ENCODE data around the gene RPS8.
"Not testable (repeated sequence)": the region's sequence is repeated elsewhere in the genome, so short reads cannot be mapped to it uniquely, and the experiment has no call there.

The RPS8 gene

DNA sequence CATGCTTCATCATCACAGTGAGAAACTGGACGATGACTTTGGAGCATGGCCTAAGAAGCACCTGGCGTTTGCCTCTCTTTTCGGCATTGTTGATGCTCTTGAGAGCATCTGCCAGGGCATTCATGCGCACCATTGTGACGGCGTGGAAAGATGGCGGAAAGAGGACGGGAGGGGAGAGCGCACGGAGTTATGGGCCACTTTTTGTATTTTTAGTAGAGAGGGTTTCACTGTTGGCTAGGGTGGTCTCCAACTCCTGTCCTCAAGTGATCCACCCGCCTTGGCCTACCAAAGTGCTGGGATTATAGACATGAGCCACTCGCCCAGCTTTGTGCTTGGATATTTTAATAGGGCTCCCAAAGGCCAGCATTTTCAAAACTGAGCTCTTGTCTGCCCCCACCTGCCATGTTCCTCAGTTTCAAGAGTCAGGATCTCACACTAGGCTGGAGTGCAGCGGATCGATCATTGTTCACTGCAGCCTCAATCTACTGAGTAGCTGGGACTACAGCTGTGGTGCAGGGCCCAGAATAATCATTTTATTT, 5.3 kb downstream of the RPS8 start:
- no peak for DNase-seq (ENCODE audit: low read depth)

GRCh38 chr1:44783697-44784093, 8.4 kb downstream of the RPS8 start:
- no peak for DNase-seq (ENCODE audit: low read depth)

DNA sequence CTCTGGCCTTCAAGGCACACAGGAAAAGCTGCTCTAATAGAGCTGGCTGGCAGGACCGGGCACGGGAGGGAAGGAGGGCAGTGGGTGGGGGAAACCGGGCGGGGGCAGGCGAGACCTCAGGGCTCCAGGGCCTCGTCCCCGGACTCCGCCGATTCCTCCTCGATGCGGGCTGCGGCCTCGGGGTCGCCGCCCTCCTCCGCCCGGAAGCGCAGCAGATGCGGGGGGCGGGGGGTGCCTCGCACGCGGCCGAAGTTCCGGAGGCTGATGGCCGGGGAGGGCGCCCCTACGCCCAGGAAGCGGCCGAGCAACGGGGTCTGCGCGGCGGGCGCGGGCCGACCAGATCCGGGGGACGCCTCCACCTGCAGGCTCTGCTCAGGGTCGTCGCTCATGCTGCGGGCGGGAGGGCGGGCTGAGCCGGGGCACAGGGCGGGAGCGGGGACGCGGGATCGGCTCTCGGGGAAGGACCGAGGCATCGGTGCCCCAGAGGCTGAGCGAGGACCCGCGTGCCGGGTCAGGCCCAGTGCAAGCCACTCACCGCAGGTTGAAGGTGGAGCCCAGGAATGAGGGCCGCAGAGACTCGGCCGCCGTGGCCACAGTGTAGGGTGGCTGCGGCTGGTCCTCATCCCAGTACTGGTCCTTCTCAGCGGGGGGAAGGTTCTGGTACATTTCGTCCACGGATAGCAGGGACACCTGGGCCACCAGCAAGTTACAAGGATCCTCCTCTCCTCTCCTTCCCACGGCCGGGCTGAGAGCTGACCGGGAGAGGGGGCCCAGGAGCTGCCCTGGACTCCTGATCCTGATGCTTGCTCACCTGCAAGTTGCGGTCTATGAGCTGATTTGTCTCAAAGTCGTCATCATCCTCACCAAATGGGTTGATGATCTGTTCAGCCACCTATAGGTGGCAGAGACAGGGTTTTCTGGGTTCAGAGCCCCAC, 9.0 kb downstream of the RPS8 start:
- no peak for DNase-seq (ENCODE audit: low read depth)

DNA sequence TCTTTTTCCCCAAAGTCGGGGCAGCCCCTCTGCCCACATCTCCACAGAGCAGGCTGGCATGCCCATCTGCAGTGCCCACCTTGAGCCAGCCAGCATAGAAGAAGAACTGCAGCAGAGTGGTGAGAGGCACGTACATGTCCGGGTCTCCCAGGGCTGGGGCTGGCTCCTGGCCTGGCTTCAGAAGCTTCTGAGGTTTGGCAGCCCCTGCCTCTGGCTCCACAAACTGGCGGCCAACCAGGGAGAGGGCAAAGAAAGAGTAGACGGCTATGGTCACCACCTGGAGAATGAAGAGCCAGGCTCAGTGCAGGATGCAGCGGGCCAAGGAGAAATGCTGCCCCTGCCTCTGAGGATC, 9.7 kb downstream of the RPS8 start:
- DNase-seq (ENCODE audit: low read depth), result no peak

- no peak for DNase-seq (ENCODE audit: low read depth)
Observed at GRCh38 chr1:44785501-44786137, 10.3 kb downstream of the RPS8 start.

DNA sequence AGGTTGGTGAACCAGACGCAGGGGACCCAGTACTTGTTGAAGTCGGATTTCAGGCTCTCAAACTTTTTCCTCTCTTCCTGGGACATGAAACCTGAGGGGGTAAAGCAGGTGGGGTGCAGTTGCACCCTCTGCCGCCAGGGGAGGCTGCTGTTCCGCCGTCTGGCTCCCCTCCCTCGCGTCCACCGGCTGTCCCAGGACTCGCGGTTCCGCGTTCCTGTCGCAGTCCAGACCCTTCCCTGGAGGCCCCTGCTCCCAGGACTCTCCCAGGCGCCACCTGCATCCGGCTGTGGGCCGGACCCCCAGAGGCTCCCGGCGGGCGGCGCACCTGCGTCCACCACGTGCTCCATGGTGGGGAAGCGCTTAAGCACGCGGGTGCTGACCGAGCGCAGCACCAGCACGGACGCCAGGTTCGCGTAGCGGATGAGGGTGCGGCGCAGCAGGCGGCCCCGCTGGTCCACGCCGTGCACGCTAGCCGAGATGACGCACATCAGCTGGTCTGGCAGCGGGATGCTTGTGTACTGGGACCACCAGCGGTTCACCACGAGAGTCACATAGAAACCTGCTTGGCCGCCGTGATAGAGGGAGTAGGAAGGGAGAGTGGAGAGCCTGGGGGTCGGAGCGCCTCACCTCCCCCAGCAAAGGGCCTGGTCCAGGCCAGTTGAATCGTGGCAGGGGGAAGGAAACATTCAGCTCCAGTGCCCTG, 10.9 kb downstream of the RPS8 start:
- no peak for DNase-seq (ENCODE audit: low read depth)

DNA sequence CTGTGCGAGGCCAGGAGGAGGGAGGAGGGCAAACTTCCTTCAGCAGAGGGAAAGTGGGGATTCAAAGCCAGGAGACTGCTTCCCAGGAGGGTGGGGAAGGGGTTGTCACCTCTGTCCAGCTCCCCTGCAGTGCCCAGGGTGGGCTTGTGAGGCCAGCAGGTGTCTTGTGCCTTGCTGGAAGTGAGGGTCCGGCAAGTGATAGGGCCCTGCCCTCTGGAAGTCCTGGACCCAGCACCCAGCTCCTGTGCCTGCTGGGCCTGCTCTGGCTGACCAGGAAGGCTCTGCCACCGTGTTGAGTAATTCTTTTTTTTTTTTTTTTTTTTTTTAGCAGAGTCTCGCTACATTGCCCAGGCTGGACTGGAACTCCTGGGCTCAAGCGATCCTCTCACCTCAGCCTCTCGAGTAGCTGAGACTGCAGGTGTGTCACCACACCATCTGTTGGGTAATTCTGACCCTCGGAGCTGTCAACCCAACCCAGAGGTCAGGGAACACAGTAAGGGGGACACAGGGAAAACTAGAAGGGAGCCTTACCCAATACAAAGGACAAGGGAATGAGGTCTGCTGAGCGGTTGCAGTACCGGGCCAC, 11.6 kb downstream of the RPS8 start:
- DNase-seq (ENCODE audit: low read depth), result no peak

GRCh38 chr1:44787506-44787905, 12.2 kb downstream of the RPS8 start:
- DNase-seq (ENCODE audit: low read depth), result no peak

GRCh38 chr1:44788120-44788860, 12.9 kb downstream of the RPS8 start, which contains the start of gene BEST4:
Gene BEST4, minus strand, starts transcription at chr1:44788170. Its CDS starts 465 bp downstream, at chr1:44787705.
- DNase-seq (ENCODE audit: low read depth), result no peak

GRCh38 chr1:44790968-44791801, 15.8 kb downstream of the RPS8 start:
- DNase-seq (ENCODE audit: low read depth), result no peak

DNA sequence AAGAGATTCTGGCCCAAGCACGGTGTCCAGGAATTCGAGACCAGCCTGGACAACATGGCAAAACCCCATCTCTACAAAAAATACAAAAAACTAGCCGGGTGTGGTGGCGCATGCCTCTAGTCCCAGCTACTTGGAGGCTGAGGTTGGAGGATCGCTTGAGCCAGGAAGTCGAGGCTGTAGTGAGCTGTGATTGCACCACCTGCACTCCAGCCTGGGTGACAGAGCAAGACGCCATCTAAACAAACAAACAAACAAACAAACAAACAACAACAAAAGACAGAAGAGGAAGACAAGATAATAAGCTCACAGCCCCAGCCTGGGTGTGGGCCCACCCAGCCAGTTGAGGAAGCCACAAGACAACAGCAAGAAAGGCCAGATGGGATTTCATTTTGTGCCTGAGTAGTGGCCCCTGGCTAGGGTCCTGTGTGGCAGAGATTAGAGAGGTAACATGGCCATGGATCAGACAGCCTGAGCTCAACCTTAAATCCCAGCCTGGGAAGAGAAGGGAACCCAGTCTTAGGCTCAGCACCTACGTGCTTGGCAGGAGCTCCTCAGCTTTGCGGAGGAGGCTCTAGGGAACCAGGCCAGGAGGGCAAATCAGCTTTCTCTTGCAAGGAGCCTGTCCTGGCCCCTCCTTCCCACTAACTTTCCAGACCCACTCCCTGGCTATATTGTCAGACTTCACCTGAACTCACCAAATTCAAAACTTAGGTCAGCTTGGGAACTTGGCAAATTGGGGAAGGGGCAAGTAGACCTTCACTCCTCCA, 17.6 kb downstream of the RPS8 start:
- DNase-seq (ENCODE audit: low read depth), result no peak

DNA sequence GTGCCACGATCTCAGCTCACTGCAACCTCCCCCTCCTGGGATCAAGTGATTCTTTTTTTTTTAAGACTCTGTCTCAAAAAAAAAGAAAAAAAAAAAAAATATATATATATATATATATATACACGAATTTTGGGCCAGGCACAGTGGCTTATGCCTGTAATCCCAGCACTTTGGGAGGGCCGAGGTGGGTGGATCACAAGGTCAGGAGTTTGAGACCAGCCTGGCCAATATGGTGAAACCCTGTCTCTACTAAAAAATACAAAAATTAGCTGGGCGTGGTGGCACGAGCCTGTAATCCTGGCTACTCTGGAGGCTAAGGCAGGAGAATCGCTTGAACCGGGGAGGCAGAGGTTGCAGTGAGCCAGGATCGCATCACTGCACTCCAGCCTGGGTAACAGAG, 22.5 kb downstream of the RPS8 start:
- DNase-seq (ENCODE audit: low read depth), result not testable (repeated sequence)

DNA sequence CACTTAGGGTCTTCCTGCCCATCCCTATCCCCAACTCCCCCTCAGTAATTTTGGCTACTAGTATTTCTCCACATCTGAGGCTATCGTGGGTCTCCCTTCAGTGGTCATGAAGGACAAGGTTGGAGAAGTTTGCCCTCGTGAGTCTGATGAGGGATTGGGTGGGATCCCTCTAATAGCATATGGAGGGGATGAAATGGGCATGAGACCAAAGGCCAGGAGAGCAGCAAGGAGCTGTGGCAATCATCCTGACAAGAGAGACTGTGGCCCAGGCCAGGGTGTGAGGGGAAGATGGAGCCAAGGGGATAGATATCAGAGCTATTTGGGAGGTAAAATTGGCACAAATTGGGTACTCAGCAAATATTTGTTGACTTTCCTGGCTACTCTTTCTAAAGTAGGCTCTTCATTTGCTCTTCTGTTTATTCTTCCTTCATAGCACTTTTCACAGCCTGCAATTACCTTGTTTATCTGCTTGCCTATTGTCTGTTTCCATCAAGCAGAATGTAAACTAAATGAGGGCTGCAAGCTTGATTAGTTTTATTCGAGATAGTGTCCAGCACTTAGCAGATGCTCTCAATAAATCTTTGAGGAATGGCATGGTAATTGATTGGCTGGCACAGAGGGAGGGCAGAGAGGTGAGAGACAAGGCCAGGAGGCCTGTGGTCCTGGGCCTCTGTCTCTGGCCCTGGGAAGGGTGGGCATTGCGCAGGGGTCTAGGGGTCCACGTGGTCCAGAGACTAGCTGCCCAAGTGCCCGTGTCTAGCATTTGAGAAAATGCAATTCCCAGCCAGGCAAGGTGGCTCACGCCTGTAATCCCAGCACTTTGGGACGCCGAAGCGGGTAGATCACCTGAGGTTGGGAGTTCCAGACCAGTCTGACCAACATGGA, 23.4 kb downstream of the RPS8 start:
- DNase-seq (ENCODE audit: low read depth), result no peak

DNA sequence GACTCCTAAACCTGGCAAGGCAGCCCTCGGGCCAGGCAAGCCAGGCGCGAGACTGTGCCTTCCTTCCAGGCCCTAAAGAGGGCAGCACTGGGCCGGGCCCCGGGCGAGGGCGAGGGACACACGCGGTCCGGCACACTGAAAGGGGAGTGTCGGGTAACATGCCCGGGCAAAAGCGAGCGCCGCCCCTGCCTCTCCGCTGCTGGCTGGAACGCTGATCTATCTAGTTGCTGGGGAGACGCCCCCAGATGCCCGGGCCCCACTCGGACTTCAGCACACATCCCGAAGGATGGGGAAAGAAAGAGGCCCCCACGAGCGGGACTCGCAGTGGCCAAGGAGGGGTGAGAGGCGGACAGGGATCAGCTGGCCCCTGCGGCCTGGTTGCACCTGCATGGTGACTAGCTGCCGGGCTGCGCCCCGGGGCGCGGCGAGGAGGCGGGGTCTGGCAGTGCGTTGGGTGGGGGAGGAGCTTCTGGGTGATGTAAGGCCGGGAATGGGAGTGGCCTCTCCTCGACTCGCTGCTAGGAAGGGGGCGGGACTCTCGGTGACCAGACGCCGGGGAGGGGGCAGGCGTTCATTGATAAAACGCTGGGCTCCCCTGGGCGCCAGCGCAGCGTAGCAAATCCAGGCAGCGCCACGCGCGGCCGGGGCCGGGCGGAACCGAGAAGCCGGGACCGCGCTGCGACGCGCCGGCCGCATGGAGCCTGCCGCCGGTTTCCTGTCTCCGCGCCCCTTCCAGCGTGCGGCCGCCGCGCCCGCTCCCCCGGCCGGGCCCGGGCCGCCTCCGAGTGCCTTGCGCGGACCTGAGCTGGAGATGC, 24.6 kb downstream of the RPS8 start, which contains the start of gene PLK3:
Gene PLK3, plus strand, starts transcription at position 608 of the 815 bp plus-strand sequence. Its CDS starts 87 bp downstream, at position 695.
- DNase-seq (ENCODE audit: low read depth), result peak; percentile 98

DNA sequence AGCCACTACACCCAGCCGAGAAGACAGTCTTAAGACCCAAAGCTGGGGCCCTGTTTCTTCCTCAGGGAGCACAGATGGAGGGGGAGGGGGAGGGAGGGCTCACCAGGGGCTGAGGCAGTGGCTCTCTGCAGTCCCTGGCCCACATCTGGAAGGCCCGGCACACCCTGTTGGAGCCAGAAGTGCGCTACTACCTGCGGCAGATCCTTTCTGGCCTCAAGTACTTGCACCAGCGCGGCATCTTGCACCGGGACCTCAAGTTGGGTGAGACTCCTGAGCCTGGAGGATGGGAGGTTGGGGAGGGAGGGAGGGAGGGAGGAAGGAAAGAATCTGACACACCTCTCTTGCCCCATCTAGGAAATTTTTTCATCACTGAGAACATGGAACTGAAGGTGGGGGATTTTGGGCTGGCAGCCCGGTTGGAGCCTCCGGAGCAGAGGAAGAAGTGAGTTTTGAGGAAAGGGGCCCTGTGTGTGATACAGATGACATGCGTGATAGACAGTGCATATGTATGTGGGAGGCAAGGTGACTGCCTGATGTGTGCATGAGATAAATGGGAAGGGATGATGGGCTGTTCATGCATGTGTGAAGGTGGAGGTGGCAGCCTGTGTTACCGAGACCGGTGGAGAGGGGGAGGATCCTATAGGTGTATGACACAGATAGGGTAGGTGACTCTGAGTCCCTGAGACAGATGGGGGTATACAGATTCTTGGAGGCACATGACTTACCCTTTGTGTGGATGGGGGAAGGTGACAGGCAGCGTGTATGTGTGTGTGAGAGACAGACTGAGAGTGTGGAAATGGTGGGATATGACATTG, 26.4 kb downstream of the RPS8 start:
- DNase-seq (ENCODE audit: low read depth), result no peak

- DNase-seq (ENCODE audit: low read depth), result no peak
Observed at GRCh38 chr1:44802306-44803061, 27.1 kb downstream of the RPS8 start.
